IMR-90 (cell line): Measurements from ENCODE around the gene L3MBTL4. TPM values are rescaled to one million over a fixed set of nuclear protein-coding genes. Genes with fewer than 3 reads are reported as not detected.
A peak's percentile ranks its signal among the peaks of the same experiment; 100 is the strongest.

Source experiments
- ATAC-seq: fragments of 200-7000 bp; cut with Tn5 transposase; 2 replicates; pipeline ENCODE4 v1.9.1; 2020; ENCODE audit warnings: low read depth, mild to moderate bottlenecking, moderate library complexity
- BruUV-seq: library from RNA; stranded (reverse); fragments of 400-500 nt; replicated peaks from 2 replicates; lab custom pipeline; 2021; lab: Mats Ljungman, UMichigan
- CTCF ChIA-PET: fragments of 300-600 bp; formaldehyde crosslinking; extraction: SDS; loops from one replicate; lab custom pipeline; 2021; ENCODE audit warnings: antibody characterized with exemption; lab: Yijun Ruan, JAX
- POLR2A ChIA-PET: fragments of 300-600 bp; sonication (Branson Sonifier 250); formaldehyde crosslinking; loops from one replicate; lab custom pipeline; 2022; ENCODE audit warnings: antibody characterized with exemption; ENCODE audit not compliant: unreplicated experiment; lab: Charles Lee
- DNase-seq: peaks from one replicate; pipeline ENCODE4 v3.0.0; 2013
- H2AFZ ChIP-seq: replicated peaks from 2 replicates; pipeline ENCODE3; 2013; ENCODE audit warnings: low read length, mild to moderate bottlenecking; ENCODE audit not compliant: poor library complexity
- H2AK5ac ChIP-seq: 2 replicates; pipeline ENCODE4 v1.6.1; 2013; ENCODE audit warnings: low read depth, low read length, inconsistent platforms
- H2AK9ac ChIP-seq: replicated peaks from 2 replicates; pipeline ENCODE3; 2013; ENCODE audit warnings: mild to moderate bottlenecking, low read depth, low read length, moderate library complexity; ENCODE audit not compliant: poor library complexity
- H2BK120ac ChIP-seq: 2 replicates; pipeline ENCODE4 v1.6.1; 2013; ENCODE audit warnings: low read depth, low read length, inconsistent platforms
- H2BK15ac ChIP-seq: 3 replicates; pipeline ENCODE4 v1.6.1; 2013; ENCODE audit warnings: low read depth, low read length, inconsistent platforms
- H2BK20ac ChIP-seq: 2 replicates; pipeline ENCODE4 v1.6.1; 2013; ENCODE audit warnings: low read depth, mild to moderate bottlenecking, inconsistent platforms, low read length, moderate library complexity
- H2BK5ac ChIP-seq: 2 replicates; pipeline ENCODE4 v1.6.1; 2013; ENCODE audit warnings: mild to moderate bottlenecking, low read depth, low read length, inconsistent platforms; ENCODE audit not compliant: poor library complexity, severe bottlenecking
- H3K14ac ChIP-seq: replicated peaks from 2 replicates; pipeline ENCODE4 v1.6.1; 2013; ENCODE audit warnings: low read depth, low read length, inconsistent platforms
- H3K18ac ChIP-seq: 2 replicates; pipeline ENCODE4 v1.6.1; 2013; ENCODE audit warnings: low read depth, low read length, control low read depth
- H3K23ac ChIP-seq: 2 replicates; pipeline ENCODE4 v1.6.1; 2013; ENCODE audit warnings: low read depth, low read length, inconsistent platforms
- H3K27ac ChIP-seq: 2 replicates; pipeline ENCODE4 v1.5.1; 2013; ENCODE audit warnings: mild to moderate bottlenecking, control low read depth, low read length; ENCODE audit not compliant: insufficient read depth
- H3K27me3 ChIP-seq: 2 replicates; pipeline ENCODE4 v1.6.1; 2013; ENCODE audit warnings: low read length; ENCODE audit not compliant: control insufficient read depth, insufficient read depth
- H3K36me3 ChIP-seq: 2 replicates; pipeline ENCODE4 v1.6.1; 2013; ENCODE audit warnings: low read length, mixed read lengths; ENCODE audit not compliant: control insufficient read depth, insufficient read depth
- H3K4ac ChIP-seq: 2 replicates; pipeline ENCODE4 v1.6.1; 2013; ENCODE audit warnings: low read depth, low read length, inconsistent platforms
- H3K4me1 ChIP-seq: 2 replicates; pipeline ENCODE4 v1.6.1; 2013; ENCODE audit warnings: low read length, mixed read lengths; ENCODE audit not compliant: control insufficient read depth, insufficient read depth
- H3K4me2 ChIP-seq: 2 replicates; pipeline ENCODE4 v1.6.1; 2013; ENCODE audit warnings: low read depth, mild to moderate bottlenecking, control low read depth, low read length, moderate library complexity
- H3K4me3 ChIP-seq: 2 replicates; pipeline ENCODE4 v1.5.1; 2013; ENCODE audit warnings: low read depth, mild to moderate bottlenecking, control low read depth, low read length, moderate library complexity; ENCODE audit not compliant: insufficient read depth
- H3K56ac ChIP-seq: 2 replicates; pipeline ENCODE4 v1.6.1; 2013; ENCODE audit warnings: low read length, inconsistent platforms; ENCODE audit not compliant: insufficient read depth; ENCODE audit errors: extremely low read depth
- H3K79me1 ChIP-seq, 2 experiments: 2 replicates each; pipeline ENCODE4 v1.6.1; 2013; ENCODE audit warnings: low read length in 2 of 2, inconsistent platforms in 1 of 2, low read depth in 1 of 2
- H3K9ac ChIP-seq: 2 replicates; pipeline ENCODE4 v1.6.1; 2013; ENCODE audit warnings: low read depth, low read length, control low read depth
- H3K9me1 ChIP-seq: 2 replicates; pipeline ENCODE4 v1.6.1; 2013; ENCODE audit warnings: low read length, inconsistent platforms; ENCODE audit not compliant: insufficient read depth
- H3K9me3 ChIP-seq: 2 replicates; pipeline ENCODE4 v1.6.1; 2013; ENCODE audit warnings: low read length; ENCODE audit not compliant: control insufficient read depth, insufficient read depth
- H4K20me1 ChIP-seq: 2 replicates; pipeline ENCODE4 v1.6.1; 2013; ENCODE audit warnings: low read length, inconsistent platforms; ENCODE audit not compliant: insufficient read depth
- H4K5ac ChIP-seq: 2 replicates; pipeline ENCODE4 v1.6.1; 2013; ENCODE audit warnings: mild to moderate bottlenecking, low read depth, low read length, control low read depth
- H4K8ac ChIP-seq, 2 experiments: 2 replicates each; pipeline ENCODE4 v1.6.1; 2013; ENCODE audit warnings: low read depth in 2 of 2, low read length in 2 of 2, control low read depth in 1 of 2, inconsistent platforms in 1 of 2
- H4K91ac ChIP-seq: 2 replicates; pipeline ENCODE4 v1.6.1; 2013; ENCODE audit warnings: low read depth, low read length, inconsistent platforms; ENCODE audit not compliant: insufficient read depth
- CEBPB ChIP-seq: IDR thresholded peaks from 2 replicates; pipeline ENCODE4 v1.6.1; 2012; ENCODE audit warnings: low read depth, low read length, improper control_type of control experiment
- CHD1 ChIP-seq: IDR thresholded peaks from 2 replicates; pipeline ENCODE4 v1.6.1; 2012; ENCODE audit warnings: low read depth, low read length, improper control_type of control experiment
- CTCF ChIP-seq: conservative IDR thresholded peaks from 2 replicates; pipeline ENCODE4 v1.5.1; 2012; ENCODE audit warnings: mild to moderate bottlenecking, low read depth, low read length, improper control_type of control experiment
- MAFK ChIP-seq: IDR thresholded peaks from 2 replicates; pipeline ENCODE4 v1.6.1; 2012; ENCODE audit warnings: low read depth, low read length, improper control_type of control experiment
- MAZ ChIP-seq: IDR thresholded peaks from 2 replicates; pipeline ENCODE4 v1.6.1; 2012; ENCODE audit warnings: low read depth, mild to moderate bottlenecking, low read length, improper control_type of control experiment, moderate library complexity, borderline replicate concordance
- MXI1 ChIP-seq: IDR thresholded peaks from 2 replicates; pipeline ENCODE4 v1.6.1; 2012; ENCODE audit warnings: low read depth, mild to moderate bottlenecking, low read length, moderate library complexity, borderline replicate concordance
- POLR2A ChIP-seq: IDR thresholded peaks from 2 replicates; pipeline ENCODE4 v1.6.1; 2012; ENCODE audit warnings: mild to moderate bottlenecking, low read depth, low read length
- RFX5 ChIP-seq: IDR thresholded peaks from 2 replicates; pipeline ENCODE4 v1.8.0; 2012; ENCODE audit warnings: low read depth, mild to moderate bottlenecking, low read length, moderate library complexity
- SMC3 ChIP-seq: fragments of 150-350 bp; IDR thresholded peaks from 2 replicates; pipeline ENCODE4 v1.6.1; 2016; ENCODE audit warnings: low read depth, mild to moderate bottlenecking, antibody characterized with exemption, low read length, moderate library complexity
- WGBS, 2 experiments: methylation state at CpG; one replicate each; pipeline versions ENCODE4 v1.1.5 to v1.1.7; 2013; ENCODE audit warnings: missing lambda C conversion rate in 2 of 2; ENCODE audit not compliant: insufficient read length in 1 of 2; ENCODE audit errors: extremely low coverage in 2 of 2; 5-methylcytosine and 5-hydroxymethylcytosine counted together
- dilution Hi-C: fragments of 300-500 bp; cut with HindIII; formaldehyde crosslinking; loops from one replicate; pipeline ENCODE4 v1.14.3; 2018; ENCODE audit warnings: low sequenced_read_pairs; ENCODE audit not compliant: unreplicated experiment
- in situ Hi-C: fragments of 300-500 bp; cut with MboI; formaldehyde crosslinking; loops from 3 replicates; pipeline ENCODE4 v1.14.3; 2019; ENCODE audit warnings: low sequenced_read_pairs, inconsistent platforms, mixed read lengths
- intact Hi-C: fragments of 100-400 bp; cut with micrococcal nuclease; formaldehyde crosslinking; loops from 2 replicates; pipeline ENCODE4 v1.10.0; 2022
- polyA plus RNA-seq, 3 experiments: library from polyadenylated mRNA; depleted of rRNA; stranded (reverse); fragments of >200 nt; gene quantifications; 2 replicates each; pipeline ENCODE4 v1.2.3, GENCODE V29; 2012; ENCODE audit warnings: low replicate concordance in 1 of 3
- total RNA-seq: library from RNA; depleted of rRNA; stranded (reverse); fragments of >200 nt; gene quantifications from 2 replicates; pipeline ENCODE4 v1.2.3, GENCODE V29; 2012

L3MBTL4 gene
- total and polyA plus RNA-seq, 2 of the 4 experiments (the other 2 are of a cell fraction): under 0.01 to 0.02 TPM

- Histone ChIP-seq H4K8ac (no peak overlapping the region), H3K4me2 (no peak overlapping the region), H3K14ac (0 out of 2 replicates have a peak overlapping the region, but pooled peaks have one; percentile 7), H2BK120ac (no peak overlapping the region), H3K36me3 (no peaks in the 10 kb centered on the region), H2AK5ac (no peak overlapping the region), H3K27ac (no peak overlapping the region), H3K27me3 (no peaks in the 10 kb centered on the region), H3K18ac (no peak overlapping the region), H2AFZ (peak overlapping the region; percentile 40), H2AK9ac (peak overlapping the region; percentile 66), H2BK15ac (no peak overlapping the region), H3K4me3 (no peak overlapping the region), H3K4ac (no peak overlapping the region), H3K9me3 (no peaks in the 10 kb centered on the region), H3K56ac (no peak overlapping the region), H2BK20ac (no peak overlapping the region), H3K4me1 (peaks cover 6% of the 10 kb centered on the region), H4K91ac (no peak overlapping the region), H4K5ac (no peak overlapping the region), H3K9me1 (no peaks in the 10 kb centered on the region), H3K23ac (no peak overlapping the region), H3K9ac (no peak overlapping the region), H3K79me1 (no peaks in the 10 kb centered on the region), H2BK5ac (no peak overlapping the region), H4K20me1 (no peaks in the 10 kb centered on the region)
- dilution Hi-C loops (no loop called here), intact Hi-C loops (no loop called here), in situ Hi-C loops (no loop called here)
- TF ChIP-seq CHD1: no peak
- TF ChIP-seq MXI1: no peak
- TF ChIP-seq MAFK: no peak
- TF ChIP-seq SMC3: no peak
- no peak for TF ChIP-seq POLR2A
- no peak for TF ChIP-seq CTCF
- TF ChIP-seq RFX5: no peak
- TF ChIP-seq MAZ: no peak
- no peak for TF ChIP-seq CEBPB
- ATAC-seq (no peak), DNase-seq (peak; percentile 65)
- CTCF ChIA-PET: no interaction called here
- no TSS peak for BruUV-seq
- no CpG with 5 or more reads among the region's 2 CpGs for WGBS, 2 experiments
- POLR2A ChIA-PET: no interaction called here
Observed at GRCh38 chr18:6022074-6022444, 392.7 kb downstream of the L3MBTL4 start.
